Renal pelvis (tissue), 4 donors: Measurements from ENCODE around the gene KIF14. TPM values are rescaled to one million over a fixed set of nuclear protein-coding genes. Genes with fewer than 3 reads are reported as not detected.
"Not testable (repeated sequence)": the region's sequence is repeated elsewhere in the genome, so short reads cannot be mapped to it uniquely, and the experiment has no call there.

Experiments
- DNase-seq: peaks from one replicate; pipeline ENCODE4 v3.0.0-alpha.2; 2013
- polyA plus RNA-seq, 3 donors: library from polyadenylated mRNA; unstranded; fragments of 120-200 nt; gene quantifications; one replicate each; pipeline ENCODE4 v1.2.1, GENCODE V29; 2013; ENCODE audit not compliant: insufficient read length in 3 of 3

The KIF14 gene
- polyA plus RNA-seq, 3 donors = 6.0 to 8.0 (median 7.6) TPM

DNA sequence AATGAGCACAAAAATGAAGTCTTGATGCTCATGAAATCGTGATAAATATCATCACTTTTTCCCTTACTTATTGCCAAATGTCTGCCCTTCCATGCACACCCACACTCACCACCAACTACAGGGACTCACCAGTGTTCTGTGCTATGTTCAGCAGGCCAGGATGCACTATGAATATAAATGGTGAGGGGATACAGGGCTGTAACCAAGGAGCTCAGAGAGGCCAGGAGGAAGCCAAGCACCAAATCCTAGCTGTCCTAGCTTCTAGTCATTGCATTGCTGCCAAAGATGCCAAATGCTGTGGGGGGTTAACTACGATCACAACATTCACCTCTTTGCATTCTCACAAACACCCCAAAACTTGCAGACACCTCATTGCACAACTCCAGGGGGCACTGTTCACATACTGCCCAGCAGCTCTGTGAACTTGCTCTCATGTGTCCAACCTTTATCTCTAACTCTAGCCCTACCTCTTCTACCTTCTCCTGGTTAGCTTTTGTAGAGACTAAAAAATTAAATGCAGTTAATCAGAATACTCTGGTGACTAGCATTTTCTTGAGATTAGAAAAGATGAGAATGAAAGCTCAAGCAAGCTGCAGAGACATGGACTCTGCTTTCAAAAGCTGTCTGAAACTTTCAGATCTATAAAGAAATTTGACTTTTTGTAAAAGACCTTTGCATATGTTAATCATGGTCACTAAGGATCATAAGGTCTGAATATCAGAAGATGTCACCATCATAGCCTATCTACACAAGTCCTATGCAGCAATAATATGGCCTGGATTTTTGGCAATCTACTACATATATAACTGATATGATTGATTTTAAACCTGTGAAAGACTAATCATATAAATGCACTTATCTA lies 13.9 kb upstream of the KIF14 start:
- no peak for DNase-seq

DNA sequence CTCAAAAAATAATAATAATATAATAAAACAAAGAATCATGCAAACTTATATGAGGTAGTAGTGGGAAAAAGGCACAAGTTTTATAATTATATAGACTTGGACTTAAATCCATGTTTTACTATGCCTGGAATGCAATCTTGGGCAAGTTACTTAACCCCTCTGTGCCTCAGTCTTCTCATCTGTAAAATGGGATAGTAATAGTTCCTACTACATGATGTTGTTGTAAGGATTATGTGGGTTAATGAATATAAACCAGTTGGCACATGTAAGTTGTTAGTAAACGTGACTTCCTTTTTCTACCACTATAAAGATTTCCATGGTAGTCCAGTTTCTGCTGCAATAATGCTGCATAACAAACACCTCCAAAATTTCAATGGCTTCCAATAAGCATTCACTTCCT lies 10.8 kb upstream of the KIF14 start:
- no peak for DNase-seq

DNA sequence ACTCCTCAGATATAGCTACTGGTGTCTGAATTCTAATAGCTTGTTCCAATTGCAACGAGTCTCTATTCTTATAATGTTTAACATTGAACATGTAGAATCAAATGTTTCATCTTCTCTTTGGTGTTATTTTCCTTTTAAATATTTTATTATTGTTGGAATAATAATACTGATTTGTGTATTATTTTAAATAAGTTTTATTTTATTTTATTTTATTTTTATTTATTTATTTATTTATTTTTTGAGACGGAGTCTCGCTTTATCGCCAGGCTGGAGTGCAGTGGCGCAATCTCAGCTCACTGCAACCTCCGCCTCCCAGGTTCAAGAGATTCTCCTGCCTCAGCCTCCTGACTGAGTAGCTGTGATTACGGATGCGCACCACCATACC lies 10.0 kb upstream of the KIF14 start:
- DNase-seq = not testable (repeated sequence)

DNA sequence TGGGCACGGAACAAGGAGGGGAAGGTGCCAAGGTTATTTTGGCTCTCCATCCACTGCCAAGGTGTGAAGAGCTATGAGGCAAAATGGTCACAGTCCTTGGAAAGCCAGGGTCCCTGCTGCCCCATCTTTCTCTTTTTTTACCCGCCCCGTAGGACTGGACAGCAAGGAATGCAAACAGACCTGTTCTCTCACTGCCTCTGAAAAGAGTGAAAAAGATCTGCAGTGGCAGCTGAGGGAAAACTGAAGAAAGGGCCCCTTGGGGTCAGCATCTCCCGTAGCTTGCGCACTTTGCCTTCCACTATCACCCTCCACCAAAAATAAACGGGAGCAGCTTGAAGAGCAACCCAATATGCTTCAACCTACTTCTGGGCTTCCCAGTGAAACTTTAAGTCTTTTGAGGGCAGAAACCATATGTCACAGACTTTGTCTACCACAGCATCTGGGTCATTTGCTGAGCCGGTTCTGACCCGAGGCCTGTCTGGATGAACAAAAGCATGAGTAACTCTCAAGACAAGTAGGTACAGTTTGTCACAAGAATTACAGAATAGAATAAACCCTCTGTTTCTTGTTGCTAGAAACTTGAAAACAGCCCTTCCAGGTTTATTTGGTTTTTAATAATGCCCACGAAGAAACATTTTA lies 9.4 kb upstream of the KIF14 start:
- DNase-seq = no peak

DNA sequence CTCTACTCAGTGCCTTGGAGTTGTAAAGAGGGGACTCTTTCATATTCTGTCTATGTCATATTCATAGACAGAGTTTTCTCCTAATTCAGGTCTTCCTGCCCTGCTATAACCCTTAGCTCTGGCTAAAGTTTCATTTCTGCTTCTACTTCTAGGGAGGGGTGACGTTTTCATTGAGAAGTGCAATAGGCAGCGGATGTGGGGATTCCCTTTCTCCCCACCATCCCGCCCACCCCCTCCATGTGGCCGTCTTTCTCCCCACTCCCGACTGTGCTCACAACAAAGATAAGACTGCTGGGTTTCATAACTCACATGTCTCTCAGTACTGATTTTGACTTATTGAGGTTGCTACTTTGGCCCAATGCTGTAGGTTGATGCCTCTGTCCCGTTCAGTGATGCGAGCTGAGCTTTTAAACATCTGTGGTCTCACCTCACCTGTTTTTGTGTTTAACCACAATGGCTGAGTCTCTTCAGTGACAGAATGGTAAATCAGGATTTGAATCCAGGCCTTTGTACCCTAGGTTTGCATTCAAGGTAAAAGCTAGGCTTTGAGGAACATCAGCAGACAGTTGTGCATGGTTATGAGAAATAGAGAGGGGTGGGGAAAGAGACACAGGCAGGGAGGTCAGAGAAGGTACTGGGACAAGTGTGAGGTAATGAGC lies 7.8 kb upstream of the KIF14 start:
- DNase-seq = no peak

DNA sequence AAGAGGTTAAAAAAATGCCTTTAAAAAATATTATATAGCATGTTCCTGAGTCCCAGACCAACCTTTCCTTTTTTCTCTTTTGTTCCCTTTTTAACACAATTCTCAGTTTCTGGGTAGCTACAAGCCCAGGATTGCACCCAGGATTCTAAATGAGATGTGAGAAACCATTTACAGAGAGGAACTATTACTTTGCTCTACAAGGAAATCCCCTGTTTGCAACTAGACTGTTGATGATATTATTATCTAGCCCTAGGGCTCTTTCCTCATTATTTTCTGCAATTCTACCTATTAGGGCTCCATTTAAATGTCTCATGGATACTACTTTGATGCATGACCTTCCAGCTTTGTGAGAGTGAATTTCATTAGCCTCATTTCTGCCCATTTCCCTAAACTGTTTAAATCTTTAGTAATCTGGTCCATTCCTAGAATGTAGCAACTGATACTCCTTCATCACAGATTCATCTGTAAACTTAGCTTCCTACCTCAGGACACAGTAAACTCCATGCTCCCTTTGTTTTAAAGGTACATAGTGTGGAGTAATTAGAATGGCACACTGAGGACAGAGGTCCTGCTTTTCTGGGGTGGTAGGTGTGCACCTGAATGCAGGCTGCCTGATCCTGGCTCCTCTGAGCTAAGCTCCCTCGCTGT lies 7.1 kb upstream of the KIF14 start:
- no peak for DNase-seq

DNA sequence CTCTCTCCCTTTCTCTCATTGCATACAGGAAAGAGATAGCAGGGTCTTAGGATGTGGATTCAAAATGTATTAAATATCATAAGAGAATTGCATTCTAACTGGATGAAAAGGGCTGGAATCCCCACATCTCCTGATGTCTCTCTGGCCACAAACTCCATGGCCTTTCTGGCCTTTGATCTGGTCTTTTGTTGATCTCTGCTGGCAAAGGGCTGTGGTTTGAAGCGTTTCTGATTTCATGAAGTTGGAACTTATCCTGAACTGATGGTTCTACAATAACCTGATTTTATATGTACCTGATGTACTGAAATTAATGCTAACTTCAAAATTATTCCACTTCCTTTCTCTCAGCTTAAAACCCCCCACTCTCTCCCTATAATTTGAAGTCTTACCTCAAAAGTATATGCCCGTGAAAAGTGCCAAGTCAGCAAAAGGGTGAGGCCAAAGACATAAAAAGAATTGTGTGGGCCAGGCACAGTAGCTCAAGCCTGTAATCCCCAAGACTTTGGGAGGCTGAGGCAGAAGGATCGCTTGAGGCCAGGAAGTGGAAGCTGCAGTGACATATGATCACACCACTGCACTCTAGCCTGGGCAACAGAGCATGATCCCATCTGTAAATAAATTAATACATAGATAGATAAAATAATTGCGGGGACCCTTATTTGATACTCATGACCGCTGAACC lies 6.4 kb upstream of the KIF14 start:
- no peak for DNase-seq

DNA sequence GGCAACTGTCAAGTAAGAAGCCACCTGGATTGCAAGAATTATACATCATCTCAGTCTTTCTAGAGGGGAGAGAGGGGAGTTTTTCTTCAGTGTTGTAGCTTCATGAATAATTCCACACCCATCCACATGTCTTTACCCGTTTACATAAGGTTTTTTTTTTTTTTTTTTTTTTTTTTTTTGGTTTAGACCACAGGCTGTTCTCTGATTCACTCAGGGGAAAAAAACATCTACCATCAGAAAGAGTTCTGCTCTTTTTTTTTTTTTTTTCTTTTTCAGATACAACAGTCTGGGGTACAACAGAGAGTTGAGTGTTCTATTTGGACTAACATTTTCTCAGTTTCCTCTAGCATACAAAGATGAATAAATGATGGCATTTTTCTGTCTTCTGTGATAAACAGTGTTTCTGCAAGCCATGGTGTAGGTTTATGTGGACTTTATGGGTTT lies 4.9 kb upstream of the KIF14 start:
- no peak for DNase-seq

DNA sequence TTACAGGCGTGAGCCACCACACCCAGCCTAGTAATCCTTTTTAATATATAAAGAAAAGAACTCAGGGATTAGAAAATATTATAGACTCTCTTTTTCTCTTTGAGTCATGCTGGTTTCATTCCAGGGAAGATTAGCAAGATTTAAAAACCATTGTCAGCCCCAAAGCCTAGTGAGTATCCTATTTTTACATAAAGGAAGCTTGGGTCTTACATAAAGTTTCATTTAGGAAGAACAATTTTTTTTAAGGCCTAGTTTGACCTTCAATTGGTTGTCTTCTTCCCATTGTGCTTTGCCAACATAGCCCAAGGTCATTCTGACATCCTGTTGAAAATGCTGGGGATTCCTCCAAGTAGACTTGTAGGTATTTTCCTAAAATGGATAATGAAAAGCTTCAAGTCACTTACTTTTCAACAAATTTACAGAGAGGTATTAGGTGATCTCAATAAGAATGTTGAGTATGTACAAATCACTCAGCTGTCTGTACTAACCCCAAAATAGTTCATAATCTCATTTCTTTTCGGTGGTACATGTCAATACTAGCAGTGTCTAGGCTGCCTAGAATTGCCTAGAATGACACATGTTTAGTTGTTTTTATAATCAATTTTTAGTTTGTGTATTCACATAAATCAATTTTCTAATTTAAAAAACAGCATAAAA lies 4.3 kb upstream of the KIF14 start:
- no peak for DNase-seq

DNA sequence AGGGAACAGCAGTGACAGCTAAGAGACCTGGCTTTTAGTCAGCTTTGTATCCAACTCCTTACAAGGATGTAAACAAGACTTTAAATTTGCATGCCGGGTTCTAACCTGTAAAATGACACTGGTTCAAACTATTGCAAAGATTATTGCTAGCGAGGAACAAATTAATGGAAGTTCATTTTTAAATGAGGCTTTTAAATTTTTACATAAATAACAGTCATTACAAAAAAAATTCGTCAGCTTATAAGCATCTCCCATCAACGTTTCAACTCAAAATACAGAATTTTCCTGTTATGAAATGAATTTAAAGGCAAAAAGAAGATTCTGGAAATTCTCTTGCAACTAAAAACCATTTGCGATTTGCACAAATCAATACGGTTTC lies 668 bp downstream of the KIF14 start:
- DNase-seq = no peak

DNA sequence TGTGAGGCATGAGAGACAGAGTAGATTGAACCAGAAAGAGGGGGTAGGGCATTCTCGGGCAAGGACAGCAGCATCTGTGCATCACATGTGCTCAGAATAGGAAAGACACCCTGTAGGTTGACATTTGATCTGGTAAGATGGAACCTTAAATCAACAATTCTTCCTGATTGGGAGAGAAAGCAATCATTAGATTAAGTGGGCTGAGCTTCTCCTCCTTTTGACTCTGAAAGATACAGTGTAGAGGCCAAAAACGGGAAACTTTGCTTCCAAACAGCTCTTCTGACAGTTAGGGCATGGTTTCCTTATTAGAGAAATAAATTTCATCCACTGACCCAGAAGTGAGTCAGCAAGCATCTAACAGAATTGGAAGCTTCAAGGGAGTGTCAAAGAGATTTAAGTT lies 9.7 kb downstream of the KIF14 start:
- no peak for DNase-seq

DNA sequence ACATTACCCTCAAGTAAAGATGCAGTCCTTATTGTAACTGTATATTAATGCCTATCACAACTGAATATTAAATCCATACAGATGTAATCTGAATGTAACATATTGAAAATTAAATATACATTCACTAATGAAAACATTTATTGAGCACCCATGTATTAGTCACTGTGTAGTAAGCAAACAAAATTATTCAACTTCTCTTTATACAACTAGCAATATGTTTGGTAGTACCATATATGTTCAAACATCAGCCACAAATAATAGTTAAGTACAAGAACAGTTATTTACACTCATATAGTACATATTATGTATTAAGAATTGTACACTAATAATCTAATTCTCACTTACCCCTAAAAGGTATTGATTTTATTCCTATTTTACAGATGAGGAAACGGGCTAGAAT lies 17.9 kb downstream of the KIF14 start:
- DNase-seq = no peak

DNA sequence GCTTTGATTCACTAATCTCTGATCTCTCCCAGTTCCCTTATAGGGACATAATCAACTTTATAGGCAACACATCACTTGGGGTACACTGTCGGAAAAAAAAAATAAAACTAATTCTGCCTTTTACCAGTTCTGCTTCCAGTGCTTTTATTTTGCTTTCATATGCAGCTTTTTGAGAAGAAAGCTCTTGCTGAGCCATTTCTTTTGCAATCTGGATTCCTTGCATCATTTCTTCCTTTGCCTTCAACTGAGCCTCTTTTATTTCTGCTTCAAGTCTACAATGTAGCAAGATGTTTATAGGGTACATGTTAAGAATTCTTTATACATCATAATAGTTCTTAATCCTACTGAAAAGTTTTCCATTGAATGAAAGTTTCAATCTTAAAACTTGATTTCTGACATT lies 30.6 kb downstream of the KIF14 start:
- no peak for DNase-seq

DNA sequence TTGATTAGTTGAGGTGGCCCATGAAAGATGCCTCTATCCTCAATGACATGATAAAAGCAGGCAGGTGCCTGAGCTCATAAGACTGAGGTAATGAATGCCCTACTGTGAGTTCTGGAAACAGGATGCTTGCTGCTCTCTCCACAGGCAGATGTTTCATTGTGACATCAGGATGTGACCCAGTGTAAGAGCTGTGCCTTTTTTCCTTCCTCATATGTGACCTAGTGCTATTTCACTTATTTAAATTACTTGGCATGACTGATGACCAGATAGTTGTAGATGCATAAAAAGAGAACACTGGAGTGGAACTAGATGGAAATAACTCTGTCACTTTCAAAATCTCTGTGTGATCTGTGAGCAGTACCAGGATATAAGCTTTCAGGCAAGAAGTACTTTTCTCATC lies 31.9 kb downstream of the KIF14 start:
- no peak for DNase-seq

DNA sequence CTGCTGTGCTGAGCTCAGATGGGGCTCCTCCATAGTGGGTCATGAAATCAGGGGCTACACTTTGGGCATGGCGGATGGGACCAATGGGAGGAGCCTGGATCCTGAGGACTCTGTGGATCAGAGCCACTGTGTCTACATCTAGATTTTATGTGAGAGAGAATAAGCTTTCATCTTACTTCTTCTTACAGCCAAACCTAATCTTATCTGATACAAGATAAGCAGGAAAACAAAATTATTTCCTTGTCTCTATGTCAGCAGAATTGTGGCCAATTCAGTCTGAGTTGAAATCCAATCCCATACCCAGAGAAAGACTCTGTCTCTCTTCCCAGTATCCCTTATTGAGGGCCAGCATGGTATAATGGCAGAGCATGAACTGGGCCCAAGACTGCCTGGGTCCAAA lies 56.2 kb downstream of the KIF14 start:
- no peak for DNase-seq

DNA sequence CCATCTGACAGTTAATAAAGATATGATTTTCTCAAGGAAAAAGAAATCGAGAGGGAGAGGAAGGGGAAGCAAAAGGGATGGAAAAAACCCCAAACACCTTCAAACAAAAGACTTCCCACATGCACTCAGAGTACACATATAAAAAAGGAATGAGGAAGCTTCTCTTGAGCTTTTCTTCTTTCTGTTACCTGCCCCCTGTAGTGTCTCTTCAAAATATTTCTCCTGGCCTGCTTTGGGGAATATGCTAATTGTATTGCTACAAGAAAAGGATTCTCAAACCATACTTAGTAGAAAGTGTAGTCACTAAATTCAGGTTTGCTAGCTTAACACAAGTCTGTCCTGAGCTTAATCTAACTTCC lies 58.7 kb downstream of the KIF14 start:
- no peak for DNase-seq

DNA sequence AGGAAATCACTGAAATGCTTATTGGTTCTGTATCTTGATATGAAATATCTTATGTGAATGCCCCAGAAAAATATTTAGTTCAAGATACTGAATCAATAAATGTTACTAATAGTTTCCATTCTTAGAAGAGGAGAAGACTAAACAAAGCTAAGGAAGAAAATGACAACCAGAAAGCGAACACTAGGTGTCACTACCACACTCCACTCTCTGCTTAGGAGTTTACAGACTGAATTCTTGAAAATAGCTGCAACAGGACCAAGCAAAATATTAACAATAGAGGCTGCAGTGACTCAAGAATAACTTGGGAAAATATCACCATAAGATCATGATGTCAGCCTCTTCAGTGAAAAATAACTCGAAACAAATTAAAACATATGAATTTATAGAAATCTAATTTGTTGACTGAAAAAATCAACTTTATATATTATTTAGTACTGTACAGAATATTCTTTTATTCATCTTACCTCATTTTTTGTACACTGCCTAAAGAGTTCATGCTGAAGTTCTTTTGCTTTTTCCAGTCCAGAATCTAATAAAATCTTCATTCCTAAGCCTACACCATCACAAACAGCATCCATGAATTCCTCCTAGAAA lies 61.6 kb downstream of the KIF14 start:
- DNase-seq = no peak

DNA sequence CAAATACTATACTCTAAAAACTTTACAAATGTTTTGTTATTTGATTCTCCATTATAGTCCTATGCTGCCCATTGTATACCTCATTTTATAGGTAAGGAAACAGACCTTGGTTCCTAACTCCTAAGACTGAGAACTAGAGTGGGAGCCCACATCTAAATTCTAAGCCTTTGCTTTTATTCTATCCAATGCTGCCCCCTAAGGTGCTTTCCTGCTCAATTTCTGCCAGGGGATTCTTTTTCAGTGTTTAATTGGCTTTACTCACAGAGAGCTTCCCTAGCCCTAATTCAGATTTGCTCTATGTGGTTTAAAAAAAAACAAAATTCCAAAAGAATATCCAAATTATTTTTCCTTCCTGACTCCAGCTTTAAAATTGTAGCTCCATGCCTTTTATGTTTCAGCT lies 64.5 kb downstream of the KIF14 start:
- DNase-seq = no peak

DNA sequence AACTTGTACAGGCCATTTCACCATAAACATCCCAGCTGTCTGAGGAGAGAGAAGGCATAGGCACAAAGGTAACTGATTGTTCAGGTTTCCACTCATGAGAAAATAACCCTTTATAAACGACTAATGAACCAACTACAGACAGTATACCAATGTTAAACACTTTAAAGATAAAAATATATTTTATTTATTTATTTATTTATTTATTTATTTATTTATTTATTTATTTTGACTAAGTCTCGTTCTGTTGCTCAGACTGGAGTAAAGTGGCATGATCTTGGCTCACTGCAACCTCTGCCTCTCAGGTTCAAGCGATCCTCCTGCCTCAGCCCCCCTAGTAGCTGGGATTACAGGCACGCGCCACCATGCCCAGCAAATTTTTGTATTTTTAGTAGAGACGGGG lies 67.8 kb downstream of the KIF14 start:
- DNase-seq = not testable (repeated sequence)

DNA sequence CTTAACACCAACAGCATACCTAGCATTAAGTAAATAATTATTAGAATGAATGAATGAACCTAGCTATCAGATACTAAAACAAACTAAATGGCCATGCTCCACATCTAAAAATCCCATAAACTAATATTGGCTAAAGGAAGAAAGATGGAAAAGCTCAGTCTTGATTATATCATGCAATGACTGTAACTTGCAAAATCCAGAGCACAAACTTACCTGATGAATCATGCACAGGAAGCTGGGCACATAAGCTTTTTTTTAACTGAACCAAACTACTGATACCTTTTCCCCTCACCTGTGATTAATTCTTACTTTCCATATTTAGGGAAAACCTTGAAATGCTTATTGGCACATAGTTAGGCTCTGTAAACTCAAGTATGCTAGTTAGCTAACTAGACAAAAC lies 70.2 kb downstream of the KIF14 start:
- no peak for DNase-seq

DNA sequence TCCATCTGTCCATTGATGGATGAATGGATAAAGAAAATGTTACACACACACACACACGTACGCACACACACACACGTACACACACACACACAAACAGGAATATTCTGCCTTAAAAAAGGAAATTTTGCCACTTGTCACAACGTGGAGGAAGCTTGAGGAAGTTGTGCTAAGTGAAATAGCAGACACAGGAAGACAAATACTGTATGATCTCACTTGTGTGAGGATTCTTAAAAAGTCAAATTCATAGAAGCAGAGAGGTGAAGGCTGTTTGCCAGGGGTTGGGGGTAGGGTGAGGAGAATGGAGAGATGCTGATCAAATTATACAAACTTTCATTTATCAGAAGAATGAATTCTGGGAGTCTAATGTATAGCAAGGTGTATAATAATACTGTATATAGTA lies 73.2 kb downstream of the KIF14 start:
- DNase-seq = no peak
